HEK293 (cell line): Measurements from ENCODE around the gene SLC8A1.

ENCODE experiments used
- CTCF ChIA-PET: fragments of 350-600 bp; formaldehyde crosslinking; extraction: SDS; loops from one replicate; lab custom pipeline; 2021; ENCODE audit warnings: antibody characterized with exemption; lab: Yijun Ruan, JAX
- POLR2A ChIA-PET: fragments of 300-600 bp; formaldehyde crosslinking; extraction: SDS; loops from one replicate; lab custom pipeline; 2020; ENCODE audit warnings: antibody characterized with exemption, inconsistent platforms; lab: Yijun Ruan, JAX
- H3K27ac ChIP-seq: fragments of 200-500 bp; sonication (Bioruptor generic); 2 replicates; pipeline ENCODE4 v1.5.1; 2014; ENCODE audit warnings: low read depth, low read length, control low read depth, inconsistent platforms; ENCODE audit errors: extremely low read depth
- H3K36me3 ChIP-seq, 2 experiments: fragments of 200-500 bp in 1 of 2; sonication (Bioruptor generic) in 1 of 2; 1 replicate in 1 of 2; 2 replicates in 1 of 2; pipeline ENCODE4 v1.5.1; 2014 to 2017; ENCODE audit warnings: inconsistent platforms in 2 of 2, low read length in 2 of 2; ENCODE audit not compliant: control insufficient read depth in 2 of 2, insufficient read depth in 1 of 2
- H3K4me1 ChIP-seq: fragments of 200-500 bp; sonication (Bioruptor generic); 2 replicates; pipeline ENCODE4 v1.5.1; 2014; ENCODE audit warnings: mild to moderate bottlenecking, low read length, inconsistent platforms; ENCODE audit not compliant: control insufficient read depth, insufficient read depth
- H3K4me3 ChIP-seq: 2 replicates; pipeline ENCODE4 v1.5.1; 2011; ENCODE audit warnings: low read depth, mild to moderate bottlenecking, control low read depth, low read length, moderate library complexity
- H3K9me3 ChIP-seq: fragments of 200-500 bp; sonication (Bioruptor generic); 2 replicates; pipeline ENCODE4 v1.5.1; 2014; ENCODE audit warnings: low read depth, low read length, inconsistent platforms; ENCODE audit not compliant: control insufficient read depth, insufficient read depth
- HOXA7 ChIP-seq: sonication (generic); formaldehyde crosslinking; IDR thresholded peaks from 2 replicates; pipeline ENCODE4 v1.8.1; 2022; ENCODE audit warnings: missing genetic modification reagents, borderline replicate concordance
- KLF7 ChIP-seq: fragments of 450-650 bp; formaldehyde crosslinking; IDR thresholded peaks from 2 replicates; pipeline ENCODE4 v1.5.1; 2016; ENCODE audit warnings: missing biosample characterization, missing genetic modification characterization, borderline replicate concordance
- SALL2 ChIP-seq: fragments of 450-650 bp; formaldehyde crosslinking; IDR thresholded peaks from 2 replicates; pipeline ENCODE4 v1.5.0; 2017; ENCODE audit warnings: missing biosample characterization, mild to moderate bottlenecking, missing genetic modification characterization, borderline replicate concordance
- SCRT2 ChIP-seq: fragments of 450-650 bp; formaldehyde crosslinking; IDR thresholded peaks from 2 replicates; pipeline ENCODE4 v1.5.1; 2016; ENCODE audit warnings: missing biosample characterization, missing genetic modification characterization
- ZBTB7A ChIP-seq: fragments of 450-650 bp; formaldehyde crosslinking; IDR thresholded peaks from 2 replicates; pipeline ENCODE4 v1.5.1; 2016; ENCODE audit warnings: low read depth, missing biosample characterization, missing genetic modification characterization
- ZFHX2 ChIP-seq: fragments of 450-650 bp; formaldehyde crosslinking; conservative IDR thresholded peaks from 2 replicates; pipeline ENCODE4 v1.5.1; 2016; ENCODE audit warnings: missing biosample characterization, missing genetic modification characterization
- ZNF140 ChIP-seq: fragments of 450-650 bp; formaldehyde crosslinking; IDR thresholded peaks from 2 replicates; pipeline ENCODE4 v1.5.1; 2016; ENCODE audit warnings: missing biosample characterization, missing genetic modification characterization
- ZNF19 ChIP-seq: fragments of 450-650 bp; formaldehyde crosslinking; IDR thresholded peaks from 2 replicates; pipeline ENCODE4; 2016; ENCODE audit warnings: missing biosample characterization, missing genetic modification characterization, low read depth
- ZNF2 ChIP-seq: fragments of 450-650 bp; formaldehyde crosslinking; IDR thresholded peaks from 2 replicates; pipeline ENCODE4 v1.5.1; 2016; ENCODE audit warnings: missing biosample characterization, missing genetic modification characterization
- ZNF221 ChIP-seq: fragments of 450-650 bp; formaldehyde crosslinking; IDR thresholded peaks from 2 replicates; pipeline ENCODE4 v1.5.1; 2017; ENCODE audit warnings: missing biosample characterization, missing genetic modification characterization, borderline replicate concordance
- ZNF239 ChIP-seq: fragments of 450-650 bp; formaldehyde crosslinking; IDR thresholded peaks from 2 replicates; pipeline ENCODE4 v1.5.1; 2016; ENCODE audit warnings: missing biosample characterization, missing genetic modification characterization
- ZNF391 ChIP-seq: fragments of 450-650 bp; formaldehyde crosslinking; IDR thresholded peaks from 2 replicates; pipeline ENCODE4 v1.5.1; 2016; ENCODE audit warnings: low read depth, missing biosample characterization, missing genetic modification characterization, borderline replicate concordance
- ZNF514 ChIP-seq: fragments of 450-650 bp; formaldehyde crosslinking; IDR thresholded peaks from 2 replicates; pipeline ENCODE4 v1.5.1; 2016; ENCODE audit warnings: missing biosample characterization, missing genetic modification characterization
- ZNF518A ChIP-seq: fragments of 450-650 bp; formaldehyde crosslinking; conservative IDR thresholded peaks from 2 replicates; pipeline ENCODE4 v1.5.1; 2016; ENCODE audit warnings: low read depth, missing biosample characterization, missing genetic modification characterization
- ZNF529 ChIP-seq: fragments of 450-650 bp; formaldehyde crosslinking; IDR thresholded peaks from 2 replicates; pipeline ENCODE4 v1.5.1; 2017; ENCODE audit warnings: missing genetic modification characterization, missing biosample characterization; ENCODE audit not compliant: insufficient replicate concordance
- ZNF544 ChIP-seq: fragments of 450-650 bp; formaldehyde crosslinking; IDR thresholded peaks from 2 replicates; pipeline ENCODE4 v1.5.0; 2017; ENCODE audit warnings: missing biosample characterization, missing genetic modification characterization
- ZNF549 ChIP-seq: fragments of 450-650 bp; IDR thresholded peaks from 2 replicates; pipeline ENCODE4 v1.5.1; 2018; ENCODE audit warnings: missing biosample characterization, missing genetic modification characterization, mild to moderate bottlenecking, inconsistent platforms, moderate library complexity
- ZNF561 ChIP-seq: fragments of 450-650 bp; IDR thresholded peaks from 2 replicates; pipeline ENCODE4 v1.5.1; 2018; ENCODE audit warnings: missing biosample characterization, missing genetic modification characterization, borderline replicate concordance
- ZNF623 ChIP-seq: fragments of 450-650 bp; formaldehyde crosslinking; IDR thresholded peaks from 2 replicates; pipeline ENCODE4 v1.5.1; 2016; ENCODE audit warnings: missing biosample characterization, missing genetic modification characterization
- ZNF670 ChIP-seq: fragments of 450-650 bp; formaldehyde crosslinking; IDR thresholded peaks from 2 replicates; pipeline ENCODE4 v1.5.1; 2016; ENCODE audit warnings: missing biosample characterization, missing genetic modification characterization, low read depth
- ZNF701 ChIP-seq: fragments of 450-650 bp; formaldehyde crosslinking; IDR thresholded peaks from 2 replicates; pipeline ENCODE4 v1.5.1; 2016; ENCODE audit warnings: missing biosample characterization, missing genetic modification characterization
- TF ChIP-seq, protein P1 (sequence below): fragments of 450-650 bp; formaldehyde crosslinking; IDR thresholded peaks from 2 replicates; pipeline ENCODE4 v1.5.1; 2016; ENCODE audit warnings: missing biosample characterization, missing genetic modification characterization, borderline replicate concordance
- TF ChIP-seq, protein P2 (sequence below): fragments of 450-650 bp; formaldehyde crosslinking; IDR thresholded peaks from 2 replicates; pipeline ENCODE4 v1.5.1; 2016; ENCODE audit warnings: missing biosample characterization, missing genetic modification characterization
- TF ChIP-seq, protein P3 (sequence below): fragments of 450-650 bp; formaldehyde crosslinking; IDR thresholded peaks from 2 replicates; pipeline ENCODE4 v1.5.1; 2017; ENCODE audit warnings: missing biosample characterization, missing genetic modification characterization

SLC8A1 gene

DNA sequence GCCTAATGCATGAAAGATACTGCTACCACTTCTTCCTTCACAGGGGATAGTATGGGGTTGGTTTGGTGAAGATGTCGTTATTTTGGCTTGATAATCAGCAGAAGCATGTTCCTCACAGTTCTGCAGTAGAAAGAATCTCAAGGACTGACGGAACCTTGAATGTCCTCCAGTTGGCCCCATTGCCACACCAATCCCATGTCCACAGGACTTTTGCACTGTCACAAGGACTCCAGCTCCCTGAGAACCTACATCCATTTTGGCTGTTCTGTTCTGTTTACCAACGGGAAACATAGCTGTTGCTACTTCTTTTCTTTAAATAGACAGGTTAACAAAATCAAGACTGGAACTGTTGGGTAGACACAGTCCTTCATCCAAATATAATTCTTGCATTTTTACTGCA is 270.0 kb downstream of the SLC8A1 start:
- H3K4me3 ChIP-seq = no peak overlapping the region
- H3K4me1 ChIP-seq = no peaks in the 10 kb centered on the region
- CTCF ChIA-PET = no interaction called here
- no peaks in the 10 kb centered on the region for H3K36me3 ChIP-seq
- no peak for TF ChIP-seq ZNF518A (tag by site-specific recombination)
- TF ChIP-seq ZNF670 = no peak
- no peak for TF ChIP-seq KLF7 (tag by site-specific recombination)
- TF ChIP-seq SCRT2 (tag by site-specific recombination) = no peak
- no peak for TF ChIP-seq ZNF221 (tag by site-specific recombination)
- TF ChIP-seq, protein P1, sequence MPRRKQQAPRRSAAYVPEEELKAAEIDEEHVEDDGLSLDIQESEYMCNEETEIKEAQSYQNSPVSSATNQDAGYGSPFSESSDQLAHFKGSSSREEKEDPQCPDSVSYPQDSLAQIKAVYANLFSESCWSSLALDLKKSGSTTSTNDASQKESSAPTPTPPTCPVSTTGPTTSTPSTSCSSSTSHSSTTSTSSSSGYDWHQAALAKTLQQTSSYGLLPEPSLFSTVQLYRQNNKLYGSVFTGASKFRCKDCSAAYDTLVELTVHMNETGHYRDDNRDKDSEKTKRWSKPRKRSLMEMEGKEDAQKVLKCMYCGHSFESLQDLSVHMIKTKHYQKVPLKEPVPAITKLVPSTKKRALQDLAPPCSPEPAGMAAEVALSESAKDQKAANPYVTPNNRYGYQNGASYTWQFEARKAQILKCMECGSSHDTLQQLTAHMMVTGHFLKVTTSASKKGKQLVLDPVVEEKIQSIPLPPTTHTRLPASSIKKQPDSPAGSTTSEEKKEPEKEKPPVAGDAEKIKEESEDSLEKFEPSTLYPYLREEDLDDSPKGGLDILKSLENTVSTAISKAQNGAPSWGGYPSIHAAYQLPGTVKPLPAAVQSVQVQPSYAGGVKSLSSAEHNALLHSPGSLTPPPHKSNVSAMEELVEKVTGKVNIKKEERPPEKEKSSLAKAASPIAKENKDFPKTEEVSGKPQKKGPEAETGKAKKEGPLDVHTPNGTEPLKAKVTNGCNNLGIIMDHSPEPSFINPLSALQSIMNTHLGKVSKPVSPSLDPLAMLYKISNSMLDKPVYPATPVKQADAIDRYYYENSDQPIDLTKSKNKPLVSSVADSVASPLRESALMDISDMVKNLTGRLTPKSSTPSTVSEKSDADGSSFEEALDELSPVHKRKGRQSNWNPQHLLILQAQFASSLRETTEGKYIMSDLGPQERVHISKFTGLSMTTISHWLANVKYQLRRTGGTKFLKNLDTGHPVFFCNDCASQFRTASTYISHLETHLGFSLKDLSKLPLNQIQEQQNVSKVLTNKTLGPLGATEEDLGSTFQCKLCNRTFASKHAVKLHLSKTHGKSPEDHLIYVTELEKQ (tag by site-specific recombination) = no peak
- TF ChIP-seq ZBTB7A (tag by site-specific recombination) = no peak
- TF ChIP-seq ZNF623 = no peak
- no peak for TF ChIP-seq ZNF140 (tag by site-specific recombination)
- no peak for TF ChIP-seq ZNF529 (tag by site-specific recombination)
- TF ChIP-seq ZNF701 (tag by site-specific recombination) = no peak
- no peak for TF ChIP-seq ZNF19 (tag by site-specific recombination)
- TF ChIP-seq ZNF544 (tag by site-specific recombination) = no peak
- TF ChIP-seq, protein P2, sequence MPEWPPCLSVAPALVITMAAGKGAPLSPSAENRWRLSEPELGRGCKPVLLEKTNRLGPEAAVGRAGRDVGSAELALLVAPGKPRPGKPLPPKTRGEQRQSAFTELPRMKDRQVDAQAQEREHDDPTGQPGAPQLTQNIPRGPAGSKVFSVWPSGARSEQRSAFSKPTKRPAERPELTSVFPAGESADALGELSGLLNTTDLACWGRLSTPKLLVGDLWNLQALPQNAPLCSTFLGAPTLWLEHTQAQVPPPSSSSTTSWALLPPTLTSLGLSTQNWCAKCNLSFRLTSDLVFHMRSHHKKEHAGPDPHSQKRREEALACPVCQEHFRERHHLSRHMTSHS (tag by site-specific recombination) = no peak
- POLR2A ChIA-PET = no interaction called here
- no peaks in the 10 kb centered on the region for H3K9me3 ChIP-seq
- no peak overlapping the region for H3K27ac ChIP-seq

DNA sequence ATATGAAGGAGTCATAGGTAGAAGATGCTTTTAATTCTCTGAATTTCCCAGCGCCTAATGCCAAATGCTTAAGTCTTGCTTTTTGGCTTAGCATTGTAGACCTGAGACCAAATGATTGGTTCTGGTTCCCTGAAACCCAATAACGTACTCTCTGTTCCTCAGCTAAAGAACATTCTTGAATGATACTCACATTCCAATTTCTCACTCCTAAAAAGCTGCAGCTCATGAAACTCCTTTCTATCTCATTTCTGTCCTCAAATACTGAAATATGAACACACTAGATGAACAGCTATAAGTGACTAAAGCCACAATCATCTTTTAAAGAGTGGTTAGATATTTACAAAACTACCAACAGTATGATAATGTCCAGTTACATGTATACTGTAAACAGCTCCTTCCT is 272.1 kb downstream of the SLC8A1 start:
- ChIA-PET CTCF (no interaction called here), POLR2A (no interaction called here)
- no peaks in the 10 kb centered on the region for H3K4me1 ChIP-seq
- H3K4me3 ChIP-seq = no peak overlapping the region
- TF ChIP-seq ZNF561 (tag by site-specific recombination) (no peak), ZNF391 (tag by site-specific recombination) (no peak), ZFHX2 (tag by site-specific recombination) (no peak), ZNF514 (tag by site-specific recombination) (no peak), ZNF529 (tag by site-specific recombination) (no peak), ZNF2 (no peak), SALL2 (no peak), HOXA7 (CRISPR knock-in tag) (no peak), ZNF239 (no peak), ZNF623 (no peak), ZNF549 (no peak)
- TF ChIP-seq, protein P3, sequence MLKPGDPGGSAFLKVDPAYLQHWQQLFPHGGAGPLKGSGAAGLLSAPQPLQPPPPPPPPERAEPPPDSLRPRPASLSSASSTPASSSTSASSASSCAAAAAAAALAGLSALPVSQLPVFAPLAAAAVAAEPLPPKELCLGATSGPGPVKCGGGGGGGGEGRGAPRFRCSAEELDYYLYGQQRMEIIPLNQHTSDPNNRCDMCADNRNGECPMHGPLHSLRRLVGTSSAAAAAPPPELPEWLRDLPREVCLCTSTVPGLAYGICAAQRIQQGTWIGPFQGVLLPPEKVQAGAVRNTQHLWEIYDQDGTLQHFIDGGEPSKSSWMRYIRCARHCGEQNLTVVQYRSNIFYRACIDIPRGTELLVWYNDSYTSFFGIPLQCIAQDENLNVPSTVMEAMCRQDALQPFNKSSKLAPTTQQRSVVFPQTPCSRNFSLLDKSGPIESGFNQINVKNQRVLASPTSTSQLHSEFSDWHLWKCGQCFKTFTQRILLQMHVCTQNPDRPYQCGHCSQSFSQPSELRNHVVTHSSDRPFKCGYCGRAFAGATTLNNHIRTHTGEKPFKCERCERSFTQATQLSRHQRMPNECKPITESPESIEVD (tag by site-specific recombination) = no peak
- H3K36me3 ChIP-seq = no peaks in the 10 kb centered on the region
- no peaks in the 10 kb centered on the region for H3K9me3 ChIP-seq
- no peak overlapping the region for H3K27ac ChIP-seq
